Pulmonary artery endothelial cell (primary cell): ENCODE measurements around the gene EPHA4. TPM values are rescaled to one million over a fixed set of nuclear protein-coding genes. Genes with fewer than 3 reads are reported as not detected.
"Not testable (repeated sequence)": the region's sequence is repeated elsewhere in the genome, so short reads cannot be mapped to it uniquely, and the experiment has no call there.

Source experiments
- DNase-seq: peaks from one replicate; pipeline ENCODE4 v3.0.0-alpha.2; 2011; ENCODE audit warnings: low read depth, low spot score
- total RNA-seq: library from RNA; depleted of rRNA; stranded (reverse); fragments of >200 nt; gene quantifications from 2 replicates; pipeline ENCODE4 v1.2.3, GENCODE V29; 2014

EPHA4 gene
- total RNA-seq, 1 donor from 2014 or later = 33.4 TPM

DNA sequence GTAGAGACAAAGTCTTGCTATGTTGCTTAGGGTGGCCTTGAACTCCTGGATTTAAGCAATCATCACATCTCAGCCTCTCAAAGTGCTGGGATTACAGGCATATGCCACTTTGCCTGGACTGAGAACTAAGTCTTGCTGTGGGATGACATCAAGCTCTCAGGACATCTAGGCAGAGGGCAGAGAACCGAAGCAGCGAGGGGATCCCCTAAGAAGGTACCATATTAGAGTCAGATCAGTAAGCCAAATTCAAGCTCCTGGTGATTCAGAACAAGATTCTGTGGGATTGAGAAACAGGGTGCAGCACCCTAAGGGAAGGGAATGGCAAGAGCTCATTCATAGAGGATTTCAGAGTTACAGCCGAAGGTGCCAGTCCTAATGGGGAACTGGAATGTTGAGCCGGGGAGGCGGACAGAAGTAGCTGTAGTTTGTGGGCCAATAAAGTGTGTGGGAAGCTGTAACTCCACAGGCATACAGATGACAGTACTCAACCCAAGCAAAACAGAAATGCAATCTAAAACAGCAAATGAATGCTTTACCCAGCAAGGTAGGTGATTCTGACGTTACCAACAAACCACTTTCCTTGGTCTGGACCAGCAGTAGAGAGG lies 30.9 kb downstream of the EPHA4 start:
- DNase-seq = no peak

DNA sequence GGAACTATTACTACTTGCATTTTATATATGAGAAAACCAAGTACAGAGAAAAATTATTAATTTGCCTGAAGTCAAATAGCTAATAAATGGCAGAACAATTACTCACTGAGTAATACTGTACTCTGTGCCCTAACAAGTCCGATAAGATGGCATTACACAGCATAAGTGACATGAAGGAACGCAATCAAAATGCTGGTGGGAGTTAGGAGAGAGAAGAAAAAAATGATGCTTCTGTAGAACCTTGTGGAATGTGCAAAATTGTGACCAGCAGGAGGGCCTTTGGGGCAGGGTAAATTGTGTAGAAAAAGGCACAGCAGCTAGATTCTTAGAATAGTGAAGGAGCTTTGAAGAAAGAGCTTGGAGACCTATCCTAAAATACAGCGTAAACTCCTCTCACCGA lies 32.9 kb downstream of the EPHA4 start:
- DNase-seq = no peak

DNA sequence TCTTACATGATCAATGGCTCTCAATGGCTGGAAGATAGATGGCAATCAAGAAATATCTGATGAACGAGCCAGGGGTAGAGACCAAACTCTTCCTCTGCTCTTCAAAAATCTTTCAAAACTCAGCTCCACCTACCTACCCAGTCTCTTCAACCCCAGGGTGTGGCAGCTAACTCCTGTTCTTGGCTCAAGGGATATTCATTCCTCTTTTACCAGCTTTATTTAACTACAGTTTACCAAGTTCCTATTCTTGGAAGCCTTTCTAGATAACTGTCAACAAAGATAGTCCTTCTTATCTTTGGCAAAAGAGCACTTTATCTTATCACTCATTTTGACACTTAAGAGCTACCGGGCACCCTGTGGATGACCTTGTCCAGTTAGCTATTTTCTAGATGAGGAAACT lies 36.3 kb downstream of the EPHA4 start:
- DNase-seq = no peak

DNA sequence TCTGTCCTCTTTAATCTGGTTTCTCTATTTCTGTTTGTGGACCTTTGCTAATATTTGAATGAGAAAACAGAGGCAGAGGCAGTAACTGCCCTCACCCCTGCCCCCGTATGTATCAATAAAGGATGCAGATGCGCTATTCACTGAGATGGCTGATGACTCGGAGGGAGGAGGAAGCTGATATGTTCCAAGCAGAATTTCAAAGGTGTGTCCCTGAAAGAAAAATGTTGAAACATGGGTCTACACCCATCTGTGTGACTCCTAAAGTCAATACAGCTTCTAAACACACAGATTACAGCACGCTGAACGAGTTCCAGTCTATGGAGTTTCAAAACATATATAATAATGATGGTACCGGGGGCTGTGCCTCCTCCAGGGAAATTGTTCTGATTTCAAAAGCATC lies 38.8 kb downstream of the EPHA4 start:
- DNase-seq = no peak

DNA sequence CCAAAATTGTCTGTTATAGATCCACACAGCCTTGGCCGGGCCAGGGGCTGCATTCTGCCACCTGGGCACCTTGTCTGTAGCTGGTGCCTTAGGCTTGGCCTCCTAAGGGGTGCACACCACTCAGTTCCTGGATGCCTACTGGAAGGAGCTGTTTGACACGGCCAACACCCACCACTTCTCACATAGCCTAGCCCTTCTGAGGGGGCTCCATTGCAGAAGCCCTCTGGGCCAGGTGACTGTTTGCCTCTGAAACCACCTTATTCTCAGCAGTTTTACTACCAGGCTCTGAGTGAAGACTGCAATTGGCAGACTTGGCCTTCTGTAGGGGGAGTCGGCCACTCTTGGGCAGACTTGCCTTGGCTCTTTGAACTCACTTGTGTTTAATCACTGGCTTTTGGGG lies 39.5 kb downstream of the EPHA4 start:
- no peak for DNase-seq

DNA sequence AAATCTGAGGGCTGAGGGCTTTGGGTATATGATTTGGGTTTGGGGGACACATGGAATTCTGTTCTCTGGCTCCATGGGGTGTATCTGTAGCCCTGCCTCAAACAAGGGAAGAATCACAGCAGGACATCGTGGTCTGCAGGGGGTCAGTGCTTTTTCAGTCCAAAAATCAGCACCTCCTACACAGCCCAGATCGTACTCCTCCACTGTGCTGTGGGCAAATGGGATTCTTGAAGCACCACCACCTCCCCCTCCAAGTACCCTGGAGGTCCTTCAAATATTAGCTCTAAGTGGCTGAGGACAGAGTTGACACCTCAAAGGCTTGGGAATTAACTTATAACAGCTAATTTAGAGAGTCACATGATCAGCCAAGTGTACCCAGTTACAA lies 41.5 kb downstream of the EPHA4 start:
- no peak for DNase-seq

DNA sequence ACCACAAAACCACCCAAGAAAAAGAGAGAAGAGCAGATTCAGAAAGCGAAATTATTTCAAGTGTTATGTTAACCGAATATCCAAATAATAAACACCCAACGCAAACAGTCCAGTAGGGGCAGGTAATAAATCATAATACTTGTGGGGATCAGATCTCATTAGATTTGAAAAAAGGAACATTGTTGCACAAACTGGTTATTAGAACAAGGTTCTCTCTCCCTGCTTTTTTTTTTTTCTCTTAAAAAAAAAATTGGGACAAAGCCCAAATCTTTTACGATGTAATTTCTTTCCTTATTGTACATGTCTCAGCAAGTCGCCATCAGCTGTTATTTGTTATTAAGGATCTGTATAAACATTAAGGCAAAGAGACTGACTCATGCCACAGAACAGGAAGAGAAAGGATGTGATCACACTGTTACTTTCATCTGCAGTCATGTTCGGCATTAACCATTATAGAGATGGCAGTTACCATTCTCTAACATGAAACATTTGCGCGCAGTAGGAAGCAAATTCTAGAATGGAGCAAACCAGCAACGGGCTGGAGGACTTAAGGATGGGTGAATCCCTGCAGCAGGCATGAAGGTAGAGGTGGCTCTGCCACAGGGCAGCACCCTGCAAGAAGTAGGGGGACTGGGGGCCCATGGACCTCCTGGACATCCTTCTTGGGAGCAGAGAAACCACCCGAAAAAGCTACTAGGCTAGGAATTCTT lies 42.0 kb downstream of the EPHA4 start:
- peak; percentile 71 for DNase-seq

DNA sequence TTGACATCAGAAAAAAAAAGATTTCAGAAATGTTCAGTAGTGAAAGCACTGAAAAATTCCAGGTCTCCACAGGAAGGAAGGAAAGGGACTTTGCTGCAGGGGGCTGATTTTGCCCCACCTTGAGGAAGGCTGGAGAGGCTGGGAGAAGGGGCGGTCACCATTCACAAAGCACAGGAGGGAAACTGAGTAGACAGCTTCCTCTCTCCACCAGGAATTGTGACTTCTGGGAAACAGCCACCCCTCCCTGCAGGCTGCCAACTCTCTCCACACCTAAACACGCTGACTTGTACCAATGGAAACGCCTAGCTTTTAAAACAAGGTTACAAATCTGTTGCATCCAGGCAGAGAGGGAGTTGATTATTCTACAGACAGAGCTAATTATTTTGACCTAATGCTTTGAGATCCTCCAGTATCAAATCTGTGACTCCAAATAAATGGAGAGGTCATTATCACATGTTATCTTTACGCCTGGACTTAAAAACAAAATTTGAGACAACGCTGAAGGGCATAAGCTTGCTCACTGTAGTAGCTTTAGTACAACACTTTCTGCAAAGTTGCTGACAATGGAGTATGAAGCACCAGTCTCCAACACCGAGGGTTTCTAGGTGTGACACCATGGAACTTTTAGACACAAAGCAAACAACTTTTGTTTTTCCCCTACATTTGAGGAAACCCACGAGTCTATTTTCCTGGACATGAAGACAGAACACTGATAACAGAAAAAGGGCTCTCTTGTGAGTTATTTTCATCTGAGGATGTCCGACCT lies 42.7 kb downstream of the EPHA4 start:
- no peak for DNase-seq

DNA sequence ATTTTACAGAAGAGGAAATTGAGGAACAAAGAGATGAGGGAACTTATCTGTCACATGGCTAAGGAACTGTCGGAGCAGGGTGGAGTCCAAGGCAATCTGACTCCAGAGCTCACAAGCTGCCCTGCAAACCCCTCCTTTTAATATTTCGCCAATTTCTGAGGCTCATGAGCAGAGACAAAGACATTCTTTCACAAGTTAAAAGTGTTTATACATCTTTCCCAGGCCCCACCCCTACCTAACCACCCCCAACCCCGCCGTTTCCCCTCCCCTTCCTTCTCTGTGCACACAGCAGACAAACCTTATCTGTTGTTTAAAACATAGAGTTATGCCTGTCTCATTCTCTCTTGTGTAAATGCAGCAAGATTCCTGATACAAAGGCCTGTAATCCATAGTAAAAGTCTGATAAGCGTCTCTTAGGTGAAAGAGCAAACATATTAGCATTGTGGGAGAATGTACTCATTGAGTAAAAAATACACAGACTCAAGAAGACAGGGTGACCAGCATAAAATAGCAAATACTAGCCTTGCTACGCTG lies 44.3 kb downstream of the EPHA4 start:
- DNase-seq = no peak

DNA sequence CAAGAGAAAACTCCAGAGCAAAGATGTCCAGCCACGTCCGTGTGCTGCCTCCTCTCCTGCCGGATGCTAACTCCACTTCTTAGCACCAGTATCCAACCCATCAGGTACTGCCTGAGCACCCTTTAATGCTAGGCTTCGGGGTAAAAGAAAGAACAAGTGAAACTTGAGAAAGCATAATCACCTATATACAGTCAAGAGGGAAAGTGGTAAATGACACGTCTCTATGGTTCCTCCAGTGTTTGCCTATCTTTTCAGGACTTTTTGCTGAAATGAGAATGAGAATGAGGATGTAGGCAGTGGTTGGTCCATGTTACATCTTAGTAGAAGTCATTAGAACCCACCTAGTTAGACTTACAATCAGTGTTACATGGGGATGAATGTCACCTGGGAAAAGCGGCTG lies 47.9 kb downstream of the EPHA4 start:
- DNase-seq = no peak

DNA sequence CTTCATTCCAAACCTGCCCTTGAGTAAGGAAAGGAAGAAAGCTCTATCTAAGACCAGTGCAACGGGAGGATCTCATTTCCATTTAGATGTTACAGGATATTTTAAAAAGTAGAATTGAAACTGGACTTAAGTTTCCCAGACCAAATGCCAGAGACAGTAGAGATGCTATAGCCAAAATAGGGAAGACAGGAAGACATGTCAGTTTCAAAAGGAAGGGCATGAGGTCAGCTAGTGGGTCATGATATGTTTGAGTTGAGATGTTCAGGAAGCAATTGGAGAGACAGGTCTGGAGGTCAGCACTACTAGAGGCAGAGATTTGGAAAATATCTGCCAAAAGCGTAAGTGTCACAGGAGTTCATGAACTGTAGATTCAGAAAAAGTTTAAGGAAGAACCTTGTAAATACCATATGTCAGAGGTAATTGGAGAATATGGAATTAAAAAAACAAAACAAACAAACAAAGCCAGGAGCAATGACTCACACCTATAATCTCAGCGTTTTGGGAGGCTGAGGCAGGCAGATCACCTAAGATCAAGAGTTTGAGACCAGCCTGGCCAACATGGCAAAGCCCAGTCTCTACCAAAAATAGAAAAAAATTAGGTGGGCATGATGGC lies 50.8 kb downstream of the EPHA4 start:
- DNase-seq = no peak

DNA sequence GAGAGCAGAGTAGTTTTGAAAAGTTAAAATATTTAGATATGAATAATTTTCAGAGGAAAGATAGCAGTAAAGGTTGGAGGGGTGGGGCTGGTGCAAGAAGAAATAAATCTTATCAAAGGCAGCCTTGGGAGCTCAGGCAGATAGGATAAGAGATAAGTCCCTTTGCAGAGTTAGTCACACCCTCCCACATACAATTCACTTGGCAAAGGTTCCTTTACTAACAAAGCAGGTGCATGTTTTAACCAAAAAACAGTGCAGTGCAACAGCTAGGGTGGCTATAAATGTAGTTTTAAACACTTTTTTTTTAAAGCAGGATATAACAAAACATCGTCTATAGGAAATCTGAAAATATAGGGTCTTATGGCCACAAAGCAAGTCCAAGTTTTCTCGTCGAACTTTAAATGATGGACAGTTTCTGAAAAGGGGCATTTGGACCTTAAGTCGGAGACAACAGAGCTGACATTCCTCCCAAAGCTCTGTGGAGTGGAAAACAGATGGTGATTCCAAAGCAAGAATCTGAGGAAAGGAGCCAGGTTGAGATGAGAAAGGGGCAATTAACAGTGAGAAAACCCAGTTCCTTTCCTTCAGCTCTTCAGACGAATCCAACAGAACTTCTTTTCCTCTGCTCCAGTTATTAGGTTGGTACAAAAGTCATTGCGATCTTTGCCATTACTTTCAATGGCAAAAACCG lies 53.0 kb downstream of the EPHA4 start:
- DNase-seq = no peak

DNA sequence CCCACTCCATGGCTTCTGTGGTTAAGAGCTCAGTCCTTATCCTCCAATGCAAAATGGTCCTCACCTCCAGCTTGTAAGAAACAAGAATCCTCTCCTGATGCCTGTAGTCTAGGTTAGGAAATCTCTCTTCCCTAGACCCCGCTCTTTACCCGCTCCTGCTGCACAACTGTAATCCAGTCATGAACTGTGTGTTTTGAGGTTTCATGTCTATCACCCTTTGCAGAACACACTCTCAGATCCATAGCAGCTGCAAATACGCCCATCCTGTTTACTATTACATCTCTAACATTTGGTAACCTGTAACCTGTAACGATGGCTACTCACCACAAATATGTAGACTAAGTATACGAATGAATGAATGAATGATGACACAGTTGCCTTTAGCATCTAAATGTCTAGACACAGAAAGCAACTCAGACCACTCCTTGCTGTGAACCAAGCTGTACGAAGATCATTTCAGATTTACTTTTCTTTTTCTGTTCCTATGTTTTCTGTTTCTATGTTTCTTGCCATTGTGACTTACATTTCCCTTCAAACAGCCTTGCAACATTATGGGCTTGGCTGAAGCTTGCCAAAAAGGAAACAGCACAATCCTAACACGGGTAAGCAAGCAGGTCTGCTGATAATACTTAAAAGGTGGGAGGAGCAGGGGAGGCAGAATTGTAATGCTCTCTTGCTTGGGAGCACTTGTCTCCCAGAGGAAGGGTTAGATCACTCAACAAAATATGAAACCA lies 53.7 kb downstream of the EPHA4 start:
- peak; percentile 45 for DNase-seq

DNA sequence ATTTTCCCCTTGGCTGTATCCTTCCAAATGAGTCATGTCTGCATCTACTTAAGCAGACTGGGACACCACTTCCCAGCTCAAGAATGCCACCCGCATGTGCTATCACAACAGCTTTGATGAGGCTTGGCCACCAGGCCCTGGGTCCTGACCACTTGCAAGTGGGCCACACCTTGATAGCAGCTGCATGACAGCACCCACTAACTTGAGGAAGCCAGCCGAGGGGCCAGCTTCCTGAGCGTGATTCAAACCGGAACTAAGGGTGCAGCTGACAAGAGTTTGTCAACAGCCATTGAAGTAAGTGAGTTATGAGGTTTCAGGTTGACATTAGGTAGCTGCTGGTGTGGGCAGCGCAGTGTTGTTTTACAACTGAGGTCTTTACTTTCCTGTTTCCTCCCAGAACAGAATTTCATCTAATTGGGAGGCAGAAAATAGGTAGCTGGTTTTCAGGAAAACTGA lies 54.4 kb downstream of the EPHA4 start:
- DNase-seq = no peak

DNA sequence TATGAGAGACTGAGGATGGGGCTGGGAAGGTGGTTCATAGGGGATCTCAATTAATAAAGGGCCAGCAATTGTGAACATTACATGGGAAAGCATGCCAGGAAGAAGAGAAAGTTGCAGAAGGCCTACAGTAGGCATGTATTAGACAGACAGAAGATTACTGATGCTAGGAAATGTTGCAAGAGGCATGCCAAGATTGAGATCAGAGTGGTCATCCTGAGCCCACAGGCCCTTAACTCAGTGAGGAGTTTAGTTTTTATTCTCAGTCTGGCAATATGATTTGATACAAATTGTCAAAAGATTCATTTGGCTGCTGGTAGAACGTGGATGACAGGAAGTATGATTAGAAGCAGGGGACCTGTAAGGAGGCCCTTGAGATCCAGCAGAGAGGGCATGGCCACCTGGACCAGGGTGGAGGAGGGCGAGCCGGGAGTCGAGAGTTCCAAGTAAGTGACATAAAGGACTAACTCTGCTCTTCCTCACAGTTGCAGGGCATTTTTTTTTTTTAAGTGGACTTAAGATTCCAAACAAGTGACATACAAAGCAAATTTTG lies 54.9 kb downstream of the EPHA4 start:
- no peak for DNase-seq

DNA sequence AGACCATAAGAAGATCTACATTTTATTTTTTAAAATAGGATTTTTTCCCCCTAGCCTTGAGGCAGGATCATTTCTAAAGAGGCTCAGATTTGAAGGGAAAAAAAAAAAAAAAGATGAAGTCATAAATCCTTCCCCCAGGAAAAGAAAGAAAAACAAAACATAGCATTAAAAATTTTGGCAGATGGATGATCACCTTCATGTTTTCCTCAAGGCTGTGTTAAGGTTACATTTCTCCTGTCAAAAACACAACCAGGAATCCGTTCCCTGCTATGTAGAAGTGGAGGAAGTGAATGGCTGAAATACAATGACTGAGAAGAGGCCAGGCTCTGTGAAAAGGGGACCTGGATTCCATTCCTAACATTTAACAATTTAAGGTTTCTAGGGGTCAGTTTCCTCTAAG lies 56.2 kb downstream of the EPHA4 start:
- DNase-seq = no peak

DNA sequence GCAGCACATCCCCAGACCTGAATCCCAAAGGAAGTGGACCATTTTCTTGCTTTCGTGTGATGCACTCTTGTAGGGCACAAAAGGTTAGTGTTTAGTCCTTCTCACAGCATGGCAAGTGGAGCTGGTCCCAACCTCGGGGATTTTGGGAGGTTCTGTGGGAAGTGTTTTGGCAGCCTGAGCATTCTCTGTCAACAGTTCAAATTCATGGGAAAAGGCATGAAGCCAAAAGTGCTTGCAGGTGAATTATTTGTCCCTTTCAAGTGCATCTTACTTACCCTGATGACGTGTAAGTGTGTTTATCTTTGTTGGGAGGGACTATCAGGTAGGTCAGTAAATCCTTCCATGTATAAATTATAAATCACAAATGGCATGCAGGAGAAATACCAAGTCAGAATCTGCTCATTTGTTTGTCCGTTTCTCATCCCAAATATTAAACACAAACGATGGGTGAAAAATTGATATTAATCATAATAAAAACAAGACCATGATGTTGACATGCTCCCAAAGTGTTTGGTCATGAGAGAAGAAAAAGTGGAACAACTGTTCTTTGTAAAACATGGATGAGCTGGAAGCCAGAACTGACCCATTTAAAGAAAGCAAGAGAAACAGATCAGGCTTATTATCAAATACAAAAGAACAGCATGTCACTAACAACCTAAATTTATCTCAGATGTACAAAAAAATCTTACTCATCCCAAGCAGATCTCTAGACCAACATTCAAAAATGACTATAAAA lies 57.6 kb downstream of the EPHA4 start:
- no peak for DNase-seq

DNA sequence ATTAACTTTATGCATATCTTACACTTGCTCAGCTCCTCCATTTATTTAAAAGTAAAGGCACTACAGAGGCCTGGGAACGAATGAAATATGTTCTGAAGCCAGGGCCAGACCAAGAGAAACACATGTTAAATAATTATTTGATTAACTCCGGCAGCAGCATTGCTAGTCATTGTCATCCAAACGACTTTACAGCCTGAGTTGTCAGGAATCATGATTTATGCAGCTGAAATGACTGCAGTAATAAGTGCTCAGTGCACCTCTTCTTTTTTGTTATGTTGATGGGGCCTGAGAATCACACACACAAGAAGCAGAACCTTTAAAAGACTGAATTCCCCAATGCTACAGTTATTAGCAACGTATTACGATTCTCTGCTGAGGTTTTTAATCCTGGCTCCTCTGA lies 58.9 kb downstream of the EPHA4 start:
- DNase-seq = no peak

DNA sequence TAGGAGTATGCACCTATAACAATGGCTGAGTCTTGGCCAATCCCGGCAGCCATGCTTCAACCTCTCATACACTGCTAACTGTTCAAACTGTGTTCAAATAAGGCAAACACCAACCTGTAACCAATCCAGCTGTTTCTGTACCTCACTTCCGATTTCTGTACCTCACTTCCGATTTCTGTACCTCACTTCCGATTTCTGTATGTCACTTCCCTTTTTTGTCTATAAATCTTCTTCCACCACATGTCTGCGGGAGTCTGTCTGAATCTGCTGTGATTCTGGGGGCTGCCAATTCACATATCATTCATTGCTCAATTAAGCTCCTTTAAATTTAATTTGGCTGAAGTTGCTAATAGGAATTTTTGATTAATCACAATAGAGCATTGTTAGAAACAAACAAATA lies 60.8 kb downstream of the EPHA4 start:
- not testable (repeated sequence) for DNase-seq

DNA sequence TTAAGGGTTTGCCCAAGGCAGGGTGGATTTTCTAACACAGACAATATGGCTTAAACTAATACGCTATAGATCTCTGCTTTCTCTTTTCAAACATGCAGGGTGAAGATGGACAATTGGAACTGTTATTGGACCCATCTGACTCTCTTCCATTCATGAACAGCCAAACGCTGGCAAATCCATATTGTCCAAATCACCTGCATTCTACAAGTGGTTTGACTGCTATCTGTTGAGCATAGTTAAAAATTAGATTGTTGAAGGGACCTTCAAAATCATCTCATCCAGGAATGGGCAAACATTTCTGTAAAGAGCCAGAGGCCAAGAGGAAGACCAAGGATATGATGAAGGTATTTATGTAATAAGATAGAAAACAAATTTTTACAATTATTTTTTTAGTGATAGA lies 65.6 kb downstream of the EPHA4 start:
- DNase-seq = no peak
